ENCODE data around the gene FSTL4. TPM values are rescaled to one million over a fixed set of nuclear protein-coding genes. Genes with fewer than 3 reads are reported as not detected.

The FSTL4 gene
- total RNA-seq, 4 donors from 2014 or later: 0.27 to 1.6 (median 0.35) TPM; not detected in 1

GRCh38 chr5:133260715-133261114 lies 351.6 kb downstream of the FSTL4 start:
- DNase-seq: no peak
- no peaks in the 10 kb centered on the region for H3K4me1 ChIP-seq
- H3K4me3 ChIP-seq: no peak overlapping the region
- TF ChIP-seq POLR2A (IDR thresholded peaks at IDR 0.05) (no peak), CTCF (IDR thresholded peaks at IDR 0.05) (no peak)
- H3K27me3 ChIP-seq: no peaks in the 10 kb centered on the region
- H3K9me3 ChIP-seq: no peaks in the 10 kb centered on the region
- no peak overlapping the region for H3K27ac ChIP-seq
- no peaks in the 10 kb centered on the region for H3K36me3 ChIP-seq

GRCh38 chr5:133259199-133259997 lies 352.9 kb downstream of the FSTL4 start:
- TF ChIP-seq POLR2A (IDR thresholded peaks at IDR 0.05) (no peak), CTCF (IDR thresholded peaks at IDR 0.05) (no peak)
- H3K36me3 ChIP-seq: no peaks in the 10 kb centered on the region
- no peaks in the 10 kb centered on the region for H3K27me3 ChIP-seq
- DNase-seq: no peak
- H3K27ac ChIP-seq: no peak overlapping the region
- no peaks in the 10 kb centered on the region for H3K4me1 ChIP-seq
- H3K9me3 ChIP-seq: no peaks in the 10 kb centered on the region
- no peak overlapping the region for H3K4me3 ChIP-seq

GRCh38 chr5:133257977-133258376 lies 354.4 kb downstream of the FSTL4 start:
- Histone ChIP-seq H3K9me3 (no peaks in the 10 kb centered on the region), H3K4me3 (no peak overlapping the region), H3K27ac (no peak overlapping the region), H3K4me1 (no peaks in the 10 kb centered on the region), H3K27me3 (no peaks in the 10 kb centered on the region), H3K36me3 (no peaks in the 10 kb centered on the region)
- TF ChIP-seq CTCF (IDR thresholded peaks at IDR 0.05): no peak
- no peak for TF ChIP-seq POLR2A (IDR thresholded peaks at IDR 0.05)
- DNase-seq: no peak

- Histone ChIP-seq H3K27me3 (no peaks in the 10 kb centered on the region), H3K36me3 (no peaks in the 10 kb centered on the region), H3K9me3 (no peaks in the 10 kb centered on the region), H3K4me1 (no peaks in the 10 kb centered on the region), H3K27ac (no peak overlapping the region), H3K4me3 (no peak overlapping the region)
- DNase-seq: no peak
- no peak for TF ChIP-seq POLR2A (IDR thresholded peaks at IDR 0.05)
- no peak for TF ChIP-seq CTCF (IDR thresholded peaks at IDR 0.05)
These were observed 356.1 kb downstream of the FSTL4 start for GRCh38 chr5:133256276-133256675.

- Histone ChIP-seq H3K36me3 (no peaks in the 10 kb centered on the region), H3K27ac (no peak overlapping the region), H3K9me3 (no peaks in the 10 kb centered on the region), H3K27me3 (no peaks in the 10 kb centered on the region), H3K4me3 (no peak overlapping the region), H3K4me1 (no peaks in the 10 kb centered on the region)
- no peak for DNase-seq
- no peak for TF ChIP-seq POLR2A (IDR thresholded peaks at IDR 0.05)
These were observed 357.5 kb downstream of the FSTL4 start for GRCh38 chr5:133254803-133255202.

- TF ChIP-seq CTCF (IDR thresholded peaks at IDR 0.05) (no peak), POLR2A (IDR thresholded peaks at IDR 0.05) (no peak)
- Histone ChIP-seq H3K4me1 (no peaks in the 10 kb centered on the region), H3K27me3 (no peaks in the 10 kb centered on the region), H3K27ac (no peak overlapping the region), H3K36me3 (no peaks in the 10 kb centered on the region), H3K4me3 (no peak overlapping the region), H3K9me3 (no peaks in the 10 kb centered on the region)
- DNase-seq: no peak
These were observed 358.7 kb downstream of the FSTL4 start for GRCh38 chr5:133253671-133254070.

Measured in Peyer's patch (tissue), 4 donors.